Renal pelvis (tissue), 12 donors: Measurements from ENCODE around the gene SPTLC3. TPM values are rescaled to one million over a fixed set of nuclear protein-coding genes. Genes with fewer than 3 reads are reported as not detected.
A peak's percentile ranks its signal among the peaks of the same experiment; 100 is the strongest.

Experiments used
- DNase-seq: peaks from one replicate; pipeline ENCODE4 v3.0.0-alpha.2; 2013
- long read RNA-seq, 16 experiments: transcript quantifications; one replicate each; lab custom pipeline, GENCODE V29; 2026
- polyA plus RNA-seq, 3 donors: library from polyadenylated mRNA; unstranded; fragments of 120-200 nt; gene quantifications; one replicate each; pipeline ENCODE4 v1.2.1, GENCODE V29; 2013; ENCODE audit not compliant: insufficient read length in 3 of 3

The SPTLC3 gene
- 10 to 100 TPM; 16.9 to 25.3 (median 20.7) TPM for polyA plus RNA-seq
- long read RNA-seq, donor 1, full-length matches to known transcripts: 2 of 2 reads
- long read RNA-seq, donor 1, partial matches to known transcripts: 0 of 2 reads
- long read RNA-seq, donor 1, other reads (novel, unspliced or antisense): 0 of 2 reads
- long read RNA-seq, donor 2, full-length matches to known transcripts: 2 of 2 reads
- long read RNA-seq, donor 2, partial matches to known transcripts: 0 of 2 reads
- long read RNA-seq, donor 2, other reads (novel, unspliced or antisense): 0 of 2 reads
- long read RNA-seq, donor 3, full-length matches to known transcripts: 2 of 2 reads
- long read RNA-seq, donor 3, partial matches to known transcripts: 0 of 2 reads
- long read RNA-seq, donor 3, other reads (novel, unspliced or antisense): 0 of 2 reads
- long read RNA-seq, donor 4, full-length matches to known transcripts: 1 of 1 reads
- long read RNA-seq, donor 4, partial matches to known transcripts: 0 of 1 reads
- long read RNA-seq, donor 4, other reads (novel, unspliced or antisense): 0 of 1 reads
- long read RNA-seq, donor 5, full-length matches to known transcripts: 1 of 1 reads
- long read RNA-seq, donor 5, partial matches to known transcripts: 0 of 1 reads
- long read RNA-seq, donor 5, other reads (novel, unspliced or antisense): 0 of 1 reads
- long read RNA-seq, donor 6, partial matches to known transcripts: 0 of 1 reads
- long read RNA-seq, donor 6, other reads (novel, unspliced or antisense): 0 of 1 reads
- long read RNA-seq, donor 7, full-length matches to known transcripts: 2 of 2 reads
- long read RNA-seq, donor 7, partial matches to known transcripts: 0 of 2 reads
- long read RNA-seq, donor 7, other reads (novel, unspliced or antisense): 0 of 2 reads
- long read RNA-seq, donor 8: 0 reads
- long read RNA-seq, donor 9: 0 reads
- long read RNA-seq, donor 10, full-length matches to known transcripts: 1 of 1 reads
- long read RNA-seq, donor 10, partial matches to known transcripts: 0 of 1 reads
- long read RNA-seq, donor 10, other reads (novel, unspliced or antisense): 0 of 1 reads
- long read RNA-seq, donor 11, full-length matches to known transcripts: 1 of 8 reads
- long read RNA-seq, donor 11, partial matches to known transcripts: 7 of 8 reads
- long read RNA-seq, donor 11, other reads (novel, unspliced or antisense): 0 of 8 reads
- long read RNA-seq, donor 12, full-length matches to known transcripts: 3 of 13 reads
- long read RNA-seq, donor 12, partial matches to known transcripts: 10 of 13 reads
- long read RNA-seq, donor 12, other reads (novel, unspliced or antisense): 0 of 13 reads
- long read RNA-seq, donor 13, full-length matches to known transcripts: 3 of 3 reads
- long read RNA-seq, donor 13, partial matches to known transcripts: 0 of 3 reads
- long read RNA-seq, donor 13, other reads (novel, unspliced or antisense): 0 of 3 reads
- long read RNA-seq, donor 14, partial matches to known transcripts: 0 of 1 reads
- long read RNA-seq, donor 14, other reads (novel, unspliced or antisense): 0 of 1 reads
- long read RNA-seq, donor 15, full-length matches to known transcripts: 2 of 2 reads
- long read RNA-seq, donor 15, partial matches to known transcripts: 0 of 2 reads
- long read RNA-seq, donor 15, other reads (novel, unspliced or antisense): 0 of 2 reads
- long read RNA-seq, donor 16, full-length matches to known transcripts: 4 of 4 reads
- long read RNA-seq, donor 16, partial matches to known transcripts: 0 of 4 reads
- long read RNA-seq, donor 16, other reads (novel, unspliced or antisense): 0 of 4 reads

- DNase-seq: peak; percentile 40
These were observed at the start of gene SPTLC3 for GRCh38 chr20:13008761-13009681. Gene SPTLC3, plus strand, starts transcription at chr20:13008972. Its CDS starts 296 bp downstream, at chr20:13009268.

GRCh38 chr20:12961725-12962124 lies 47.0 kb upstream of the SPTLC3 start:
- DNase-seq: no peak

- DNase-seq: no peak
These were observed 45.9 kb upstream of the SPTLC3 start for GRCh38 chr20:12962895-12963294.

- DNase-seq: peak; percentile 31
These were observed 45.4 kb upstream of the SPTLC3 start for GRCh38 chr20:12963416-12963815.

- no peak for DNase-seq
These were observed 43.4 kb upstream of the SPTLC3 start for GRCh38 chr20:12965212-12965869.

- no peak for DNase-seq
These were observed 42.9 kb upstream of the SPTLC3 start for GRCh38 chr20:12965870-12966251.

GRCh38 chr20:12966468-12967085 lies 42.2 kb upstream of the SPTLC3 start:
- peak; percentile 9 for DNase-seq

GRCh38 chr20:12967932-12968331 lies 40.8 kb upstream of the SPTLC3 start:
- DNase-seq: no peak

GRCh38 chr20:12968472-12968871 lies 40.3 kb upstream of the SPTLC3 start:
- no peak for DNase-seq

- DNase-seq: no peak
These were observed 39.6 kb upstream of the SPTLC3 start for GRCh38 chr20:12969071-12969669.

GRCh38 chr20:12970372-12970821 lies 38.4 kb upstream of the SPTLC3 start:
- DNase-seq: peak; percentile 35

- no peak for DNase-seq
These were observed 32.8 kb upstream of the SPTLC3 start for GRCh38 chr20:12975833-12976608.

- DNase-seq: no peak
These were observed 32.0 kb upstream of the SPTLC3 start for GRCh38 chr20:12976720-12977309.

GRCh38 chr20:12977328-12978125 lies 31.2 kb upstream of the SPTLC3 start:
- DNase-seq: no peak

GRCh38 chr20:12978126-12978394 lies 30.7 kb upstream of the SPTLC3 start:
- no peak for DNase-seq
